Left hindlimb (tissue), 1 donor: Measurements from ENCODE around the gene TMEM53.

Source experiments
- DNase-seq: peaks from one replicate; pipeline ENCODE4 v3.0.0-alpha.2; 2018

TMEM53 gene

DNA sequence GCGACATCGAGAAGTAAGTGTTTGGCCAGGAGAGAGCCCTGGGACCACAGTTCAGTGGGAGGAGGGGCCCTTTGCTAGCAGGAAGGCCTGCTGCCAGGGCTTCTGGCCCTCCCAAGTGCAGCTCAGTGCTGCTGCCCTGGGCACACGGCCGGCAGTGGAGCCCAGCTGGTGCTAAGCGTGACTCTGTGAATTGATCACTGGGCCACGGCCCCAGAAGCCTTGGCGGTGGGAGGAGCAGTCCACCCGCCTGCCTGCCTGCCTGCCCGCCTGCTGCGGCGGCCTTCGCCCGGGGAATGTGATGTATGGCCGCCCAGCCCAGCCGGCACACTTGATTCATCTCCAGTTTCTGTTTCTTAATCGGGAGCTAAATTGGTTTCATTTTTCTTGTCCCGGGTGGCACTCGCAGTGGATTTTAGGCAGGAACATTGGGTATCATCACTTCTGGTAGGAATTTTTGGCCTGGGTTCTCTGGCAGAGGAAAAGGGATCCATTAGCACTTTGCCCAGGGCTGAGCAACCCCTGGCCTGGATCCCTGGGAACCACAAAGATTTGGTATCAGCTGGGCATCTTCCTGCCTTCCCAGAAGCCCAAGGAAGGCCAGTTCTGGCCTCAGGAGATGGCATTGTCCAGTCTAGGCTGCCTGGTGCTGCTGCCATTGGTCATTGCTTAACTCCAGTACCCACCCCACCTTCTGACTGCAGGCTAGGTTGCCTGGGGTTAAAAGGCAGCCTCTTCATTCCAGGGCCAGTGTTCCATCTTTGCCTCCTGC is 28.6 kb downstream of the TMEM53 start:
- DNase-seq, result peak; percentile 81

DNA sequence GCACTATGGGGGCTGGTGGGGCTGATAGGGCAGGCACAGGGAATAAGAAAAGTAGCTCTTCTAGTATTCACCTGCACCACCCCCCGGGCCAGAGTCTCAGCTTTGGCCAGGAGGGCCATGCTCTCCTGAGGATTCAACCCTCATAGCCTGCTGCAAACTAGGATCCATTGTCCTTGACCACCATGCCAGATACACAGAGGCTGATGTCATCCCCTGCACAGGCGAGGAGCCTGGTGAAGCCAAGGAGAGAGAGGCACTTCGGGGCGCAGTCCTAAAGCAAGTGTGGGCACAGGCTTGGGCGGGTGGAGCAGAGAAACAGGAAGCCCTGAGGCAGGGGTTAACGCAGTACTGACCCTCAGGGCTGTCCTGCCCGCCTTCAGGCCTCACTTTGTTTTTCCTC is 29.5 kb downstream of the TMEM53 start:
- DNase-seq, result no peak

DNA sequence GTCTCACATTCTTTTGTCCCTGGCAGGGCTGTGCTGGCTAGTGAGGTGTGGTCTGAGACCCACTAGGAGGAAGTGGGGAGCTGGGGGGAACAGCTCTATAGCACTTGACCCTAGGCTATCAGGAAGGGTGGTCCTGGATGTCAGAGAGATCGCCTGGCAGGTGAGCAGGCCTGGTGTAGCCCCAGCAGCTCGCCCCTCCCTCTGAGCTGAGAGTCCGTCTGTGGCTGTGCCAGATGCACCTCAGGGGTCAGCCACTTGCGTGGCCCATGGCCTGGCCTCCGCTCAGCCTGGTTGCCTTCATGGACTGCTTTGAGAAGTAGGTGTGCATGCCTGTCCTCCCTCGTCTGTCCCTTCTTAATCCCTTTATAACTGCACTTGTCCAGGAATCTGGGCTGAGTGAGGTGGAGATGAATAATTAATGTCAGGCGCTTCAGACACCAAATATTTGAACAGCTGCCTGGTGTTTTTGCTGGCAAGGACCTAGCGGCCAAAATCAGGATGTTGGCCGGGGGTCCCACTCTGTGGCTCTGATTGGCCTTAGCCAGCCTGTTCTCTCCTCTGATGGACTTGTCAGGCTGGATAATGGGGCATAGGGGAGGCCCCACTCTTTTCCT is 30.5 kb downstream of the TMEM53 start:
- DNase-seq, result no peak

DNA sequence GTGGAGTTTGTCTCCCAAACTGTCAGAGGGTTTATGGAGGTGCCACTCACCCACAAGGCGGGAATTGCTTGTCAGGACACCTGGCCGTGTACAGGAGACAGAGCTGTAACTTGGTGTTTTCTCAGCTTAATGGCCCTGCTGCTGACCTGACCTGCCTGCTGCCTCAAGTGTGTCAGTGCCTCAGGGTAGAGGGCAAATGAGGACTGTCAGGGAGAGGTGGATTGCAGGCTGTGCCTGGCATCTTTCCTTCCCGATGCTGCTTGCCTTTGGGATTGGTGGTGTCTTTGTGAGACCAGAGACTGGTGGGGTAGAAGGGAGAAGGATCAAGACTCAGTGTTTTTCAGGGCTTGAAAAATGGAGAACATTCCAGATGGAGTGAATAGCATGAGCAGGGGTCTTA is 31.4 kb downstream of the TMEM53 start:
- no peak for DNase-seq

DNA sequence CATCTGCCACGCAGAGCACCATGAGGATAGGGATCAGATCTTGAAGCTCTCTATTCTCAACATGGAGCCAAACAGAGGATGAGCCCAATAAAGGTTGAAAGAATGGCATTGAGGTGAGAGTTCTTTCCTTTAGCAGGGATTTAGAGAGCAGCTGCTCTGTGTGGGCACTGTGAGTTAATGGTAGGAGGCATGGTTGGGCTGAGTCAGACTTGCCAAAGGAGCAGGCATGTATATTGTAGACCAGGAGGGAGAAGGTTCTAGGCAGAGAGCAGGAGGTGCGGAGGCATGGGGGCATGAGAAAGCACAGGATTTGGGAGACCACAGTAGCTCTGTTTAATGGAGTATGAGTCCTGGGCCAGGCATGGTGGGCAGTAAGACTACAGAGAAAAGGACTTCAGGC is 32.0 kb downstream of the TMEM53 start:
- DNase-seq, result no peak

DNA sequence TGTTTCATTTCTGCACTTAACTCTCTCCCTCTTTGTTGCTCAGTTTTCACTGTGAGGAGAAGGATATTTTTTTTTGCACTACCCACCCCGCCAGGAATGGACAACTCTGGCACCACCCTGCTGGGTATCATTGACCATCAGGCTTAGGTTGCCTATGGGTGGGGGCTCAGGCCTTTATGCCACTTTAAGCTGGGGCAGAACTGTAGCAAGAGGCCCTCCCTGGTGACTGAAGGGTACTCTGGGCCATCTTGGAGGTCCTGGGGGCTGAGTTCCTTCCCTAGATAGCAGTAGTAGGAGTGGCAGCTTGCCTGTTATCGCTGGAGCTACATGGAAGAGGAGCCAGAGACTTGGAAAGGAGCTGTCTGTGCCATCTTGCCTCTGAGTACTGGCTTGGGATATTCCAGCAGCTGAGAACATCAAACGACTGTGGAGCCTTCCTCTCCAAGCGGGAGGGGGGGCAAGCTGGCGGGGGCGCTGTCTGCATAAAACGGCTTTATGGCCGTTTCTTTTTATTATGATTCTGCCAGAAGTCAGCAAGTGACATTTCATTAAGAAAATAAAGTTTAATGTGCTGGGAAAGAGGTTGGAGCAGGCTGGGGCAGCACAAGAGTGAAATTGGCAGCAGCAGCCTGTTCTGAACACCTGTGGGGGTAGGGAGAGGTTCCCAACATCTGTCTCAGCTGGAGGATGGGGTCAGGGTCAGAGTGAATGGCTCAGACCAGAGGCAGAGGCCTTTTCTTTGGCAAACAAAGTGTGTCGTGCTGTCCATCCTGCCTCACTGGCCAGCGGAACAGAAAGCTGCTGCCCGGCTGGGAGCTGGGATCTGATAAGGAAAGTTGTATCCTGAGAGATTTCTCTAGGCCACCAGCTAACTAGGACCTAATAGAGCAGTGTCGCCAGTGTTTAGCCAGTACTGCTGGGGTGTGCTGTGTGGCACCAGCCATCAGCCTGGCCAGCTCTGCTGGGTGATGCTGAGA is 32.9 kb downstream of the TMEM53 start:
- no peak for DNase-seq

DNA sequence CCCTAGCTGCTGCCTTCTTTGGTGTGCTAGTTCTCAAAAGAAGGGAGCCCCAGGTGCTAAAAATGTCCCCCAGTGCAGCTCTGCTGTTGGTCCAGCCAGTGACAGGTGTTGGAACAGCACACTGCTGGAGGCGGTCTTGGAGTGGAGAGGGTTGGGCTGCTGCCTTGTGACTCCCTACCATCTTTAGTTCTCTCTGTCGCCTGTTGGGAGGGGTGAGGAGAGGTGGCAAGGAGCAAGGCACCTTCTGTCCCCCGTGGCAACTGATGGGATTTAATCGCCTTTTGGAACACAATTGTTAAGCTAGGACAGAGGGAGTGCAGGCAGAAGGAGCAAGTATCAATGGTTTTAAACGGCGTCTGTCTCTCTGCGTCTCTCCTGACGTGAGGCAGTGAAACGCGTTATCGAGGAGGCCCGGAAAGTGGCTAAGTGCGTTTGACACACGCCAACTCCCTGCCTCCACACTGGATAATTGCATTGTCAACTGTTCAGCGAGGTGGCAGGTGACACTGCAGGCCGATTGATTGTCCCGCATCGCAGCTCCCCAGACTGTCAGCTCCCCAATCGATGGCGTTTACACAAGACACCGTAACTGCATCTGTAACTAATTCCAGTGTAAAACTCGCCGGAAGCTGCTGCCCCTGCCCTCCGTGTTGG is 34.0 kb downstream of the TMEM53 start:
- no peak for DNase-seq

DNA sequence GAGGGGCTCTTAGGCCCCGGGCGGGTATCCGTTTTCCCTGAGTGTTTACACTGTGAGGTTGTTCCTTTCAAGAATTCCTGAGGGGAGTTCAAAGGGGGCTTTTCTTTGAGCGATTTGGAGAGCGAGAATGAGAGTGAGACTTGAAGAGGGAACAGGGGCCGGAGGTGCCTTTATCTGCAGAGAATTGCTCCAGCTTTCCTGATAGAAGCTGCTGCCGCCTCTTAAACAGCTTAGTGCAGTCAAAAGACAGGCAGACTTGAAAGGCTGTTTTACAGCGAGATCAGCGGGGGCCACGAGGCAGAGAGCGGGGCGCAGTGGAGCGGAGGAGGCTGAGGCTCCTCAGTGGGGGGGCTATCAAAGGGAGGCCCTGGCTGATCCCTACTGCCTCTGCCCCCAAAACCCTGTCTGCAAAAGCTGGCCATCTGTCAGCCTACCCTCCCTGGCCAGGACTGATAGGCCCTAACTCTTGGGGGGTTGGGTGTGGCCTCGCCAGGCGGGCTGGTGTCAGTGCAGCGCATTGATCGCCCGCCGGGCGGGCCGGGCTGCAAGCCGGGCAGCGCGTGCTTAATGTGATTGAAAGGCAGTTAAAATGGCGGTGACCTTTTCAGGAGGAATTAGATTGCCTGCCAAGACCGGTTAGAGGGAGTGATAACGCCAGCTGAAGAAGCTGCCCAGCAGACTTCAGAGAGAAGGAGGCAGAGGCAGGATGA is 36.4 kb downstream of the TMEM53 start:
- DNase-seq, result no peak

DNA sequence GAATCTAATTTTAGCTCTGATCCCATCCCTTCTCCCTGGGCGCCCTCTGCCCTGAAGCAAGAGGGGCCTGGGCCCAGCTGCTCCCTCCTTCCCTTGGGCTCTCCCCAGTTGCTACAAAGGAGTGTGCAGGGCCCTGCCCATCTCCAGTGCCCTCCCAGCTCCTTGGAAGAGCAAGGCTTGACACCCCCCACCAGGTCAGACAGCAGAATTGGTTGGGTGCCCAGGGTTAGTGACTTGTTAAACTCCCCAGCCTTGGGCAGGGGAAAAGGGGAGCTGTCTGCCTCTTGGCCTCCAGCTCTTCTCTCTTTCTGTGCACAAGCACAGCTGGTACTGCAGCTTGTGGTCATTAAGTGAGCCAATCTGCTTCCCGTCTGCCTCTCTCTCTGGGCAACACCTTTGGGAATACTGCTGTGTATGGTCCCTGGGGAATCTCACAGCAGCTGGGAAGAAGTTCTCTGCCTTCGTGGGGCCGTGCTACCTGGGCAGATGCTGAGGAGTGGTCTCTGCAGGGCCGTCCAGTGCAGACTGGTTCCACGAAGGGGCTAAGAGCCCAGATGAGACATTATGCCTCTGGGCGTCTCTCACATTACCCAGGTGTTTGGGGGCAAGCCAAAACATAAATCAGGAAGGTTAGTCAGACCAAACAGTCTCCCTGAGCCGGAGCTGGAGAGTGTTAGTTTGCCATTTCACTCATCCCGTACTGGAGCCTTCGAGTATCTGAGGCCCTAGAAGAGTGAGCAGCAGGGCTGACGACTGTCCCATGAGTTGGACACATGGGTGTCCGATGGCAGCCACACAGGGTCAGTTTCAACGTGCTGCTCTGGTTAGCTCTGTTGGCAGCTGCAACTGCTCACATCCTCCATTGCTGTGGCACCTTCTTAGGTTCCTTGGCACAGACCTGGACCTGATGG is 37.3 kb downstream of the TMEM53 start:
- no peak for DNase-seq

DNA sequence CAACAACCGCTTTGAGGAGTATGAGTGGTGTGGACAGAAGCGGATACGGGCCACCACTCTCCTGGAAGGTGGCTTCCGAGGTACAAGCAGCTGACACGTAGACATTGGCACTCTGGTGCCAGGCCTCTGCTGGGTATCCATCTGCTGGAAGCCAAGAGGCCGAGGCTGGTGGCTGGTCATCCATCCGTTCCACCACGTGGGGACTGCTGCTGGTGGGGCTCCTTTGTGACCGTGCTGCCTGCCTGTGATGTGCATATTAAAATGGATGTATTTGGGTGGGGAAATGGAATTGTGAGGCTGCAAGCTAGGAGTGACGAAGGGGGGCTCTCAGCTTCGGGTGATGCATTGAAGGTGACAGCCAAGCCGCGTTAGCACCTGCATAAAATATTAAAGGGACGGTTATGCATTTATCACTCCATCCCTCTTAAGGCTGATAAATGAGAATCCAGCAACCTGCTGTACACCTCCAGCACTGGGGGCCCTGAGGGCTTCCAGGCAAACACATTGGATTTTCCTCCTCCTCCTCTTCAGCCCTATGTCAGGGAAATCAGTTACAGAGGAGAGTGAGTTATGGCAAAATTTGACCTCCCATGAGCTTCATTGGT is 38.1 kb downstream of the TMEM53 start:
- DNase-seq, result peak; percentile 25

DNA sequence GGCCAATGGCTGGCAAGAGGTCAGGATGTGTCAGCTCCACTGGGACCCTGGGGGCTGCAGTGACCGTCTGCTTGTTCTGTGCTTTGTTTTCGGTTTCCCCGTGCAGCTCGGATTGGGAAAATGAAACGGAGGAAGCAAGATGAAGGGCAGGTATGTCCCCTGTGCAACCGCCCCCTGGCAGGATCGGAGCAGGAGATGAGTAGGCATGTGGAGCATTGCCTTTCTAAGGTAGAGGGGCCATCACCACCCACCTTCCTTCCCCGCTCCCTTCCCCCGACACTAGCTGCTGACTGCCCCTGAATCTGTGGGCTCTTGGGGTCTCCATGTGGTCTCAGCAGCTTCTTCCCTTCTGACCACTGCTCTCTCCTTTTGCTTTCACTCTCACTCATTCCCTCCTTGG is 38.8 kb downstream of the TMEM53 start:
- peak; percentile 11 for DNase-seq

DNA sequence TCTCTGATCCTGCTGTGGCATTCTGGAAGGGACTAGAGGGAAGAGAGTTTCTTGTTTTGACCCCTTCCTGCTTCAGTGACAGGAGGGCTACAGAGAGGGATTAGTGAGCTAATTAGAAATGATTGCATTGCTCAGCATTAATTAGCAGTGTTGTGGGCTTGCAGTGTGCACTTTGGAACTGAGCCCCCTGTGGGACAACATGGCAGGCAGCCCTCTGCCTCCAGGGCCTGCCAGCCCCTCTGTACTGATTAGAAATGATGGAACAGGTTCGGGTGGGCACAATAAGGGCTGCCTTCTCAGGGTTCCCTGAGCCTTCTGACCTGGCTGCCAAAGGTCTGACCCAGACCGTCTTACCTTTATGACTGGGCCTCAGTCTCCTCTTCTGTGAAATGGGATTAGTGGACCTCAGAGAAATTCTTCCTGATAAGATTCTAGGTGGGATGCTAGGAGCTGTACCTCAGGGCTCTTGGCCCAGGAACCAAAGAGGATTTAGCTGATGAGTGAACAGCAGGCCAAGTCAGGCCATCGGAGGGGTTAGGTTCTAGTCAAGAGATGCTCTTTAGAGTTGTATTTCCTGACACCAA is 39.6 kb downstream of the TMEM53 start:
- no peak for DNase-seq

DNA sequence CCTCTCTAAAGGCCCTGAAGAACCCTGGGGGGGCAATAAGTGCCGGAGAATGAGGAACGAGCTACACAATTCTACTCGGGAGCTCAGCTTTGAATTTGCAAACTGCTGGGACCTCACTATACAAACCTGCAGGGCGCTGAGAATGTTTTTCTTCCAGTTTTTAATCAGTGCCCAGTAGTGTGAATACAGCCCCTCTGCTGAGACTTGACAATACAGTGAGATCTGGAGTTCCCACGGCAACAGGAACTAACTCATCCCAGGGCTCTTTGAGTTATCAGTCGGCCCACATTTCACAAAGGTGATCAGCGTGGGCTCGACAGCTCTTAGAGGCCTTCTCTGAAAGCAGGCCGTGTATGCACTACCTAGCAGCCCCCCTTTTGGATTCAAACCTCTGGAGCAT is 41.7 kb downstream of the TMEM53 start:
- DNase-seq, result no peak

DNA sequence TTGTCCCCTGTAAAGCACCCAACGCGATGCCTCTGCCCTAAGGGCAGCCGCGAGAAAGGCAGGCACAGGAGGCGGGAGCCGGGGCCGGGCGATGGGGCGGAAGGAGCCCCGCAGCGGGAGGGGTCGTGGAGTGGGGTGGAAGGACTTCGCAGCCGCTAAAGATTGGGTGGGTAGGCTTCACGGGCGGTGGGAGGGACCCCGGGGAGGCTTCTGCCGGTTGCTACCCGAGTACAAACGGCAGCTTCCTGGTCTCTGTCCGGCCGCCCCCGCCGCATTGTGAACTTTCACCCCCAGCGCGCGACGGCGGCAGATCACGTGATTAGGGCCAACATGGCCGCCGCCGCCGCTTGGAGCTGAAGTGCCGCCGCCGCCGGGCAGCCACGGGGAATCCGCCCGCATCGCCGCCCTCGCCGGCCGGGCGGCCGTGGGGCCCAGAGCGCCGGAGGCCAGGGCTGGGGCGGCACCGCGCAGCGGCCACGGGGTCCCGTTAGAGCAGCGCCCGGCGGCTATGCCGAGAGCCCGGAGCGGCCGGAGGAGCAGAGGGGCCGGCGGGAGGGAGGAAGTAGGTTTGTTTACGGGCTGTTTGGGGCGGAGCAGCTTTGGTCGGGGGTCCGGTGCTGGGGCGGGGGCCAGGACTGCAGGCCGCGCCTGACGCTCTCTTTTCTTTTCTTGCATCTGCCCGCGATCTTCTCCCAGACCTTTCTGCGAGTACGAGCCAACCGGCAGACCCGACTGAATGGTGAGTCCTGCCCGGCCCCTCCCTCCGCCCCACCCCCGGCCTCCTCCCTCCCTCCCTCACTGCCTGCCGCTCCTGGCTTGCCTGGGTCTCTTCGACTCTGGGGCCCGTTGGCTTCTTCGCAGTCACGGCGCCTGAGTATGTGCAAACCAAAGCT is 42.4 kb downstream of the TMEM53 start:
- DNase-seq, result peak; percentile 93

DNA sequence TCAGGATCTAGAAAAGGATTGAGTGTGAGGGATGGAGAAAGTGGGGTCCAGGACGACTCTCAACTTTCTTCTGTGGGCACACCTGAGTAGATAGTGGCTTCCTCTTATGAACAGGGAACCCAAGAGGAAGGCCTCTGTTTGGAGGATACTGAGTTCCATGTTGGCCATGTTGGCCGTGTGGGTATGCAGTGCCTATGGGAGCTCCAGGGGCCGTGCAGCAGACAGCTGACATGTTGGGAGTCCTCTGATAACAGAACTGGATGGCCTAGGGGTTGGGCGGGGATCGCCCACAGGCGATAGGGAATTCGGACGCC is 43.0 kb downstream of the TMEM53 start:
- no peak for DNase-seq

DNA sequence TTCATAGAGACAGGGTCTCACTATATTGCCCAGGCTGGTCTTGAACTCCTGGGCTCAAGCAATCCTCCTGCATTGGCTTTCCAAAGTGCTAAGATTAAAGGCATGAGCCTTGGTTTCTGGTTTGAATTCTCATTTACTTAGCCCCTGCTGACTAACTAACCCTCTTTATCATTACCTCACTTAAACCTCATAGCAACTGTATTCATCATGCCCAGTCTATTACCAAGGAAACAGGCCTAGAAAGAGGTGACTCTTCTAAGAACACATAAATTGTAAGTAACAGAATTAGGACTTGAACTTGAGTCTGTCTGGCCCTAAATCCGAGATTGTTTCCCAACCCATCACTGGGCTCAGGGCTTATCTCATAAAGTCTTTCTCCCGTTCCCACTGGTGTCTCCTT is 44.2 kb downstream of the TMEM53 start:
- DNase-seq, result no peak

DNA sequence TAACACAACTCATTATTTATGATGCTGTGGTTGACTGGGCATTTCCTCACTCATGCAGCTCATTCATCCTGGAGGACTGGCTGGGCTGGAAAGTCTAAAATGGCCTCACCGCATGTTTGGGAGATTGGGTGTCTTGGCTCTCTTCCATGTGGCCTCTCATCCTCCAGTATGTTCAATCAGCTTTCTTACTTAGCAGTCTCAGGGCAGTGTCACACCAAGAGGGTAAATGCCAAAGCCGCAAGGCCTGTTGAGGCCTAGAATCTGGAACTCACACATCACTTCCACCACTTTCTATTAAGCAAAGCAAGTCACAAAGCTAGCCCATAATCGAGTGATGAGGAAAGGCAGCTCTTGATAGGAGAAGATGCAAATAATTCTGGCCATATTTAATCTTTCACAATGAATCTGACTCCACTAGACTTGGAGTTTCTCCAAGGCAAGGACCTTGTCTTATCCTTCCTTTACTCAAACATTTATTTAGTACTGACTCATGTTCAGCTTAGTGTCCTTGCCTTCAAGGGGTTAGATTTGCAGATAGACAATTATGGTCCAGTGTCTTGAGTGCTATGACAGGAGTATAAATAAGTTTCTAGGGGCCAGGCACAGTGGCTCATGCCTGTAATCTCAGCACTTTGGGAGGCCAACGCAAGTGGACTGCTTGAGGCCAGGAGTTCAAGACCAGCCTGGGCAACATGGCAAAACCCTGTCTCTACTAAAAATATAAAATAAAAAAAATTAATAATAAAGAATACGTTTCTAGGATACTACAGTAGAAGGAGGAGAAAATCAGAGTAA is 45.1 kb downstream of the TMEM53 start:
- no peak for DNase-seq

DNA sequence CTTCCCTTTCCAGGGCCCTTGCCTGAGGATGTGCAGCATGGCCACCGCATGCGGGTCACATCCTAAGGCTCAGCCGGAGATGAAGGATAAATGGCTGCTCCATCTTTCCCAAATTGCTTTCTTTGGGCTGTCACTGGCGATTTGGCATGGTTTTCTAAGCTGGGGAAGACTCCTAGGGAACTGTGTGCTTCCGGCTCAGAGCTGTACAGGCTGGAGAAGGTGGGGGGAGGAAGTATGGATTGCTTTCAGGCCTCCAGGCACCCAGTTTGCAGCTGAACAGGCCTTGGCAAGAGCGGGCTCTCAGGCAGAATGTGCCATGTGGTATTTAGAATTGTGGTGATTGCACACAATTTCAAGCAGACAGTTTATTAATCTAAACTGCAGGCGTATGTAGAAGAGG is 48.9 kb downstream of the TMEM53 start:
- DNase-seq, result no peak
